T47D (cell line): ENCODE results near the gene C3orf33.
A peak's percentile ranks its signal among the peaks of the same experiment; 100 is the strongest.

Experiments used
- DNase-seq, 2 experiments: peaks; one replicate each; pipeline versions ENCODE4 v3.0.0 to v3.0.0-alpha.2; 2011 to 2012; ENCODE audit warnings: low read depth in 1 of 2, low spot score in 1 of 2
- JUND ChIP-seq: IDR thresholded peaks from 2 replicates; pipeline ENCODE4 v1.6.1; 2012; ENCODE audit warnings: low read depth
- in situ Hi-C: cut with HindIII; loops from 2 replicates; pipeline ENCODE4 v1.10.0; 2016; ENCODE audit warnings: low sequenced_read_pairs, low pct_unique_long_range_greater_than_20kb

The C3orf33 gene

DNA sequence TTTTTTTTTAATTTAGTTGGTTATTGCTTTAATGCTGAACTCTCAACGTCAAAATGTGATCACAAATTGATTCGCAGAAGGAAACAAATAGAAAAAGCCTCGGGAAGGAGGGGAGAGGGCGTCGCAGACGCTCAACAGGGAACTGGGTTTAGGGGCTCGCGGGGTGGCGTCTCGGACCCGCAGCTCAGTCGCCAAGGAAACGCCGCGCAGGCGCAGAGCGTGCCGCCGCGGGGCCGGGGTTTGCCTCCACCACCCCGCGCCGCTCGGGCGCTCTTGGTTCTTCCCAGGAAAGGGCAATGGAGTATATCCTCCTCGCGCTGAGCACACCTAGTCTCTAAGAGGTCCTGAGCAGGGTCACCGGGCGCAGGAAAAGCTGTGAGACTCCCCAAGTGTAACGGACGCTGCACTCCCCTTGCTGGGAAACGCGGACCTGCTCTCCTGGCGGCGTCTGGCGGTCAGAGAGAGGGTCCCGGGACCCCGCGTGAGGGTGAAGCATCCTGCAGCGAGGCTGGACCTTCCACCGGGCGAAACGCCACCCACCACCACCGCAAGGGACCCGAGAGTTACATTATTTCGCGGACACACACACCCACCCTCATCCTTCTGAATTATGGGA, 62.0 kb downstream of the C3orf33 start:
- TF ChIP-seq JUND, result no peak
- DNase-seq, result peak; percentile 81 to 84
- in situ Hi-C loops, result no loop called here

DNA sequence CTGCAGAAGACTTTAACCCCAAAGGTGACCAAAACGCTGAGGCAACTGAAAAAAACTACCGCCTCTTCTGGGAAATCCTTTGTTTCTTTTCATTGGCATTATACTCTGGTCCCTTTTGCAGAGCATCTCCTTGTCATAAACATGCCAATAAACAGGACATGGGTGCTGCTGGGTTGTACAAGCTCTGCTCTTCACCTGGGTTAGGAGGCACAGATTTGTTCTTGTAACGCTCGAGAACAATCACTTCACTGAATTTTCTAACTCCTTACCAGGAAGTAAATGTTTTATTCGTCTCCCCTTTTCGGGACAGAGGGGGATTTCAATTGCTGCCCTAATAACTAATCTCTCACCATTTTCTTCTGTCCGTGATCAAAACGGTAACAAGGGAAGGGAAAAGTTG, 62.5 kb downstream of the C3orf33 start:
- peak in 1 of 2 experiments; percentile 41 for DNase-seq
- TF ChIP-seq JUND, result no peak
- in situ Hi-C loops, result no loop called here

DNA sequence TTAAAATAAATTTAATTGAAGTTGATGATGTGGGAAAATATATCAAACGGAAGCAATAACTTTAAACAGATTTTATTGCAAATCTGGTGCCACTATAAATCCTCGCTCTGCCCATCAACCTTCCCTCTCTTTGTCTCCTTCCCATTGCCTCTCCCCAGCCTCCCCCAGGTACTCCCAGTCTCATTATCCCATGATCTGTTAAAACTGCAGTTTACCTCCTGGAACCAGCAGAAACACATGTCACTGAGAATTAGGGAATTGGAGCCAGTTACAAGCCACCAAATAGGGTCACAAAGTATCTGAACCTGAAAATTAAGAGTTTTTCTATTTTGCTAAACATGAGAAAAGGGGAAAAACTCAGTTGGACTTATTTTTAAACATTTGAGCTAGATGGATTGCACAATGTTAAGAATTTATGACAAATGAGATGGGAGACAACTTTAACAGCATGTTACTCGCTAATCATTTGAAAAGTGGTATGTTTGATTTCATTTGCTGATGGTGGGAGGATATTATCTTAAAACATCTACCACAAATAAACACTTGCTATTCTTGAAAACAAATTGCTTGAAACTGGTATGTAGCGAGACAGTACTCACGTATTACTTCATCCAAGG, 63.6 kb downstream of the C3orf33 start:
- in situ Hi-C loops, result no loop called here
- no peak for TF ChIP-seq JUND
- DNase-seq, result no peak

DNA sequence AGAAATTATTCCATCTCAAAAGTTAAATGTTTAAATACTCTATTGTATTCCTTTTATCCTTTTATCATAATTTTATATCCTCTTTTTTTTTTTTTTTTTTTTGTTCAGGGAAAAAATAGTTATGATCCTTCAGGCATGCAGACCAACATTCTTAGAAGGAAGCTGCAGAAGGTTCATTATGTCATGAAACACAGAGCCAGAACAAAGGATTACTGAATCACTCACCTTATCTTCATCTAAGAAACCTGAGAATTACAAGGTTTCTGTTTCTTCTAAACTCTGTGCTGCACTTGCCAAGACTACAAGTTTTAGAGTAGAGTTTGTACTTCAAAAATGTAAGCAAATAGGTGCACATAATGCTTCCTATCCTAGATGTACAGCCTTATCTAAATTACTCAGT, 64.5 kb downstream of the C3orf33 start:
- in situ Hi-C loops, result no loop called here
- TF ChIP-seq JUND, result no peak
- DNase-seq, result no peak

DNA sequence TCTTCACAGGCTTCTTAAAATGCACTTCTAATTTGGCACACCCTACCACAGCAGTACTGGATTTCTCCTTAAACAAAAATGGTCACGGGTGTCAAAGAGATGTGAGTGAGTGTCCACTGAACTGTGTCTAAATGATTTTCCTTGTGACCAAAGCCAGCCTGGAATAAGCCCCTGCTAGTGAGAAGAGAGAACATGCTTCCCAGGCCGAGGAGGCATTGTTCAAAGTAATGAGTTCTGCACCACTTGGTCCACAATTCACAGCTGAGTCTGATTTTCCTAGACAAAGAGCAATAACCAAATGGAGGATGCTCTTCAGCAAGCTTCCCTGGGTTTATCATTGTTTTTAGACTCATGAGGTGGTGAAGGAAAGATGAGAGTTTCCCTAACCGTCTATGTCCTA, 65.0 kb downstream of the C3orf33 start:
- in situ Hi-C loops, result no loop called here
- DNase-seq, result no peak
- TF ChIP-seq JUND, result no peak

DNA sequence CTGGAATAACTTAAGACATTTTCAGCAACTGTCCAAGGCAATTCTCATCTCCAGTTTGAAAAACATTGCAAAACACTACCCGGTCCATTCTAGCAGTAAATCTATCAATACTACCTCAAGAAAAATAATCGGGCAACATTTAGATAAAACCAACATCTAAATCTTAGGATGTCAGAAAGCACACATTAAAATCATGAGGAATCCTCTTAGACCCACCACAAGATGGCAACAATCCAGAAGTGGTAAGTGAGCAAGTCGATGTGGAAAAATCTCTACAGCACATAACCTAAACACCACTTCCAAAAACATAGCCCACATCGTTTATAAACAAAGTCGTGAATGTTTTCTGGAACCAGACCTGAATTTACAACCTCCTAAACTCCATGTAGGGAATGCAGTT, 66.9 kb downstream of the C3orf33 start:
- TF ChIP-seq JUND, result no peak
- in situ Hi-C loops, result no loop called here
- DNase-seq, result no peak

DNA sequence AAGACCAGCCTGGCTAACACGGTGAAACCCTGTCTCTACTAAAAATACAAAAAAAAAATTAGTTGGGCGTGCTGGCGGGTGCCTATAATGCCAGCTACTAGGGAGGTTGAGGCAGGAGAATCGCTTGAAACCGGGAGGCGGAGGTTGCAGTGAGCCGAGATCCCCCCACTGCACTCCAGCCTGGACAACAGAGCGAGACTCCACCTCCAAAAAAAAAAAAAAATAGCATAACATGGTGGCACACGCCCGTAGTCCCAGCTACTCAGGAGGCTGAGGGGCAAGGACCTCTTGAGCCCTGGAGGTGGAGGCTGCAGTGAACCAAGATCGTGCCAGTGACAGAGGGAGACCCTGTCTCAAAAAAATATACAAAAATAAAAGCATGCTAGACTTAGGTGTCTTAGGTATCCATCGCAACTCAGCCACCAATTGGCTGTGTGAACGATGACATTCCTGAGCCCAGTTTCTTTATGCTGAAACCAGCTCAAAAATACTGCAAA, 67.5 kb downstream of the C3orf33 start:
- in situ Hi-C loops, result no loop called here
- TF ChIP-seq JUND, result no peak
- no peak for DNase-seq

DNA sequence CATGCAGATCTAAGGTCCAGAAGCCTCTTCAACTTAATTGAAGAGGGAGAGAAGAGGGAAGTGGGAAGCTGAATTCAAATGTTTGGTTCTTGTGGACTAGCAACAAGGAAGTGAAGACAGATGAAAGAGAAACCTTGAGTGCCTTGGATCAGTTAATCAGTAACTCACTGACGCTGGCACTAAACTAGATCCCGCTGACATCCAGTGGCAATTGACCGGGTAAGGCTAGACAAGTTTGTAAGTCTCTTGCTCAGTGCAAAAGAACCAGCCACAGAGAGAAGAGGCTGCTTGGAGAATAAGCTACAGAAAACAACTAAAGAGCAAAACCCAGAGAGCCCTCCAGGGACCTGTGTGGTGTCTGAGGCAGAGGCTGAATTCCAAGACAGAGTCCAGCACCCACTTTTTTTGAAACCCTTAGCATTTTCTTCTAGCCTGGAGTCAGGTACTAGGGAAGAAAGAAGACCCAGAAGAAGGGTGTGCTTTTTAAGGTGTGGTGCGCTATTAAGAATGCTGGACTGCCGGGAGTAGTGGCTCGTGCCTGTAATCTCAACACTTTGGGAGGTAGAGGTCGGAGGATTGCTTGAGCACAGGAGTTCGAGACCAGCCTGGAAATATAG, 68.1 kb downstream of the C3orf33 start:
- in situ Hi-C loops, result no loop called here
- no peak for TF ChIP-seq JUND
- no peak for DNase-seq

DNA sequence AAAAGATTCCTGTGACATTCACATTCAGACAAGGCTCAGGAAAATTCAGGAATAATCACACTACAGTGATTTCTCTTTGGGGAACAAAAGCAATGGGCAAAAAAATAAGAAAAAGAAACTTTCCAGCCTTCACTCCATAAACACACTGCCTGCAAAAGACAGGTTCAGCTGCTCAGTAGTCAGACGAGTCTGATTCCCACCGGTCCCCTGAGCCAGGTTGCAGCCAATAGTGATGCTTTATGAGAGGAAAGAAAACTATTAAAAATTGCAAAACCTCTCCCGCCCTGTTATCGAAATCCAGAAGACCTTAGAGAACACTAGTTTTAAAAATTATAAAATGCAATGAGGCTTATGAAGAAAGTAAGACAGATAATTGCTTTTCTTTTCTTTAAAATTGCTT, 69.7 kb downstream of the C3orf33 start:
- no peak for DNase-seq
- in situ Hi-C loops, result no loop called here
- no peak for TF ChIP-seq JUND

DNA sequence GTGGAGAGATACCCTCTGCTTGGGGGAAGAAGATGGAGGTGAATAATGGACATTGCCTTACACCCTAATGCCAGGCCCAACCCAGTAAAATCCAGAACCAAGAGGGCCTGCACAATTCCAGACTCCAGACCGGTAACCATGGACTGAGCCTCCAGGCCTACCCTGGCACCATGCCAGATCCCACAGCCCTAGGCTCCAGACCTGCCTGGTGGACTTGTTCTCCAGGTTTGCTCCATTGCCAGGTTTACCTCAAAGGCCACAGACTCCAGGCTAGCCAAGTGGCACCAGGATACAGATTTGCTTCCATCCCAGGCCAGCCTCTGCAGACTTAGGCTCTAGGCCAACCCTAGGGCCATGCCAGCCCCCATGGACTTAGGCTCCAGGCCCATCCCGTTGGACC, 75.2 kb downstream of the C3orf33 start:
- peak; percentile 54 to 97 for DNase-seq
- no peak for TF ChIP-seq JUND

DNA sequence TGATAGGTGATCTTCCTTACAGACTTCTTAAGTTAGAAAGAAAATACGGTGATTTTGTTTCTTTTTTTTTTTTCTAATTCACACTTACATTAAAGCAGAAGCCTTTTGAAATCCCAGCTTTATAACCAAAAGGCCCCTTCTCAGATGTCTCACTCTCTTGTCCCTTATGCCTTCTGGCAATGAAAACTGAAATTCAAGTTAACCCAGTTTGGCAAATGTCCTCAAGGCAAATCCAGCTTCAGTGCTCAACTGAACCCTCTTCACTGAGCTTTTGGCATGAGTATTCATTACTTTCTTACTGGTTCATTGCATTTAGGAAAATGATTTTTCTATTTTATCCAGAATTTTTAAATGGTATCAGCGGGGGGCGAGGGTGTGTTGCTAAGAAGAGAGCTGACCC, 78.2 kb downstream of the C3orf33 start:
- DNase-seq, result peak in 1 of 2 experiments; percentile 95
- no peak for TF ChIP-seq JUND
- in situ Hi-C loops, result no loop called here

More for the DNA sequence above, 75.2 kb downstream of the C3orf33 start:
- in situ Hi-C loops, result no loop called here

DNA sequence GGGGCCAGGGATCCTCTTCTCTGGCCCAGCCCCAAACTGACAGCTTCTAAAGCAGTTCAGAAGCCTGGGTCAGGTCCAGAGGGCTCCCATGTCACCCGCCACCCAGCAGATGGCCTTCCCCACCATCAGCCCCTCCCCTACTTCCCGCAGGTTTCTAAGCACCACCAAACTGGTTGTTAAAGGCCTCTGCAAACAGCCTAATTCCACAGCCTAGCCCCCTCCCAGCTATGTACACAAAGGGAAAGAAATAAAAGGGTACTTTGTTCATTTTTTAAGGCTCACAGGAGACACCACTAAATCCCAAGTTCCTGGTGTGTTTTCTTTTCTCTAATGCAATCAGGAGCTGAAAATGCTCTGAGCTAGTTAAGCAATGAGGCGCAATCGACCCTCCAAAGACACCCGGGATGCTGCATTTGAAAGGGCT, 91.8 kb downstream of the C3orf33 start:
- DNase-seq, result no peak
- in situ Hi-C loops, result no loop called here
- TF ChIP-seq JUND, result no peak
